NCI-H510A (cell line): ENCODE data around the gene TCTN1.
"Not testable (repeated sequence)": the region's sequence is repeated elsewhere in the genome, so short reads cannot be mapped to it uniquely, and the experiment has no call there.

Experiments
- DNase-seq: peaks from one replicate; lab custom pipeline; 2025; lab: John Stamatoyannopoulos, UW

Gene TCTN1

DNA sequence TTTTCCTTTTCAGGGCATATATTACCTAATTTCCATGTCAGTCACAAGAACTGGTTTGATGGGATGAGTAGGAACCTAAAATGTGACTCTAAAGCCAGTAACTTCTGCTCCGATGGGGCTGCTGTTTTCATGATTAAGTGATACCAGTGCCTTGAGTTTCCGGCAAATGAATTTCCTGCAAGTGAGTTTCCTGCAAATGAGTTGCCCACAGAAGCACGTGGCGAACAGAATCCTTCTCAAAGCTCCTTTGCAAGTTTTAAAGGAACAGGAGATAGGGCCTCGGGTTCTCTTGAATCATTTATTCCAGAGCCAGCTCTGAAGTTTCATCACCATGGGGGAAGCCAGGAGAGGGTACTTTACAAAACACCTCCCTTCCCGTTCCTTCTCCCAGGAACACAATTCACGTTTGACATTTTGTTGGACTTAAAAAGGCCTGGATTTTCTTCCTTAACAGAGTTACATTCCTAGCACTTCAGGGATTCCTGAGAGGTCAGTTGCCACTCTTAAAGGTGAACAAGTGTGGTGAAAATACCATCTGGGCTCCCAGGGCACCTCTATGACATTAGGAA, 28.6 kb upstream of the TCTN1 start:
- no peak for DNase-seq

DNA sequence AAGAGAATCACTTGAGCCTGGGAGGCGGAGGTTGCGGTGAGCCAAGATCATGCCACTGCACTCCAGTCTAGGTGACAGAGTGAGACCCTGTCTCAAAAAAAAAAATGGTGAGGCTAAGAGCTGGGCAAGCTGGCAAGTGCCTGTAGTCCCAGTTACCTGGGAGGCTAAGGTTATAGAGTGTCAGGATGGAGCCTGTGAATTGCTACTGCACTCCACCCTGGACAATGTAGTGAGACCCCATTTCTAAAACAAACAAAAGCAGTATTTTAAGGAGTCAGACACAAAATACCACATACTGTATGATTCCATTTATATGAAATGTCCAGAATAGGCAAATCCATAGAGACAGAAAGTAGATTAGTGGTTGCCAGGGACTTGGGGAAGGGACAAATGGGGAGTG, 26.8 kb upstream of the TCTN1 start:
- DNase-seq: not testable (repeated sequence)

DNA sequence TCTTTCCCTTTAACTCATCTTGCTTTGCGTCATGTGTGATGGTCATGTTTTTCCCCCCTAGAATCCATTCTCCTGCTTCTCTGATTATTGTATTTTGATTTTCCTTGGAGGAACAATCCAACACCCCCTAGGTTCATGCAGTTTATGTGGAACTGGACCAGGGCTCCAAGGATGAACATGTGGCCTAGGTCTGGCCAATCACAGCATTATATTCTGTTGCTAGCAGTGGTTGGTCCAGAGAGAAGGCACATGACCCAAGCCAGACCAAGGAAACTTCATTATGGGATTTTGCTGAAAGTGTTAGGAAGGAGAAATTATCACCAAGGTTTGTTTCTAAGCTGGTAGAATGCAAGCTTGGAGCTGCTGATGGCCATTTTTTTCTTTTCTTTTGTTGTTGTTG, 23.9 kb upstream of the TCTN1 start:
- no peak for DNase-seq

DNA sequence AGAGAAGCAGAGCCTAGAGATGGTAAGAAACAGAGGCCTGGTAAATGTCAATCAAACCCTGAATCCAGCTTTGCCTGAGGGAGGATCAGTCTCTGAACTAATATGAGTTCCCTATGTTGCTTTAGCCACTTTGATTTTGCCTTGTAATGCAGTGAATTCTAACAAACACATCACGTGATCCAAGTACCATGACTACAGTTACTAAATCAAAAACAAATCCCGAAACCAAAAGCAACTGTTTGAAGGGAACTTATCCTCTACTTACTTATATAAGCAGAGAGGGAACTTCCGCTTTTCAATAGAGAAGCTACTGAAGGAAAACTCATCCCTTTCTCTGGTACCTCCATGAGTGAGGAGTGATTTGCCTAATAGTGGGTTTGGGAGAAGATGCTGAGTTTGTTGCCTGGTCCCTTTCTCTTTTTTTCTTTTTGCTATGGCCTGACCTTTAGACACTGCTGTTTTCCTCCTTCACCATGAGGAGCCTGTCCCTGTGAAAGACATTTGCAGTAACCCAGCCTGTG, 23.1 kb upstream of the TCTN1 start:
- DNase-seq: no peak

DNA sequence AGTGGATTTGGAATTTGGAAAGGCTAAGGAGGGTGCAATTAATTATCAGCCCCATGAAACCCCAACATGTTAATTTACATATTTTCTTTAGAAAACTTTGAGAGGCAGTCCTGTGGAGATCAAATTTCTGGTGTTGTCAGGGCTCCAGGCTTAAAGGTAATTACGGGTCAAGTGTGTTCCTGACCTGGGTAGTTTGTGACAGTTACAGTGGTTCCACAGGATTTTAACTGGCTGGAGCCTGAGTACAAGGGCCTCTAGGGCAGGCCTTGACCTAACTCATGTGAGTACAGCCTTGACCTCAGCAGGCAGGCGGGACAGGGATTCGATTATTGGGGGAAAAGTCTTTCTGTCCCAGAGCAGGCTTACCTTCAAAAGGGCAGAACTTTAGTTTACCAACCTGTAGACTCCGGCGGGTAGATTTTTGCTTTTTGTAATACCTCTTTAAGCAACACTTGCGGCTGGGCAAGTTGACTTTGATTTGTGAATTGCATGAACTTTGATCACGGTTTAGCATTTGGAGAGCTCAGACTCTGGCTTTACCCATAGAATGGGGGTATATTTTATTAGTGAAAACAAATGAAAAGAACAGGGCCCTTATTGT, 22.4 kb upstream of the TCTN1 start:
- DNase-seq: peak; percentile 5

DNA sequence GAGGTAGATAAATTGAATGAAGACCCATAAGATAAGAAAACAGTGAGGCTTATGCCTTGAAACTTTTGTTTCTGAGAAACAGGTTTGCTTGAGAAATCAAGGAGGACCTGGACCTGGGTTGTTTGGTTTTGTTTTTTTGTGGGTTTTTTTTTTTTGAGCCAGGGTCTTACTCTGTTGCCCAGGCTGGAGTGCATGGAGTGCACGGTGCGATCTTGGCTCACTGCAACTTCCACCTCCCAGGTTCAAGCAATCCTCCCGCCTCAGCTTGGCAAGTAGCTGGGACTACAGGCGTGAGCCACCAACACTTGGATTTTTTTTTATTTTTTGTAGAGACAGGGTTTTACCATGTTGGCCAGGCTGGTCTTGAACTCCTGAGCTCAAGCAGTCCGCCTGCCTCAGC, 21.9 kb upstream of the TCTN1 start:
- DNase-seq: no peak

DNA sequence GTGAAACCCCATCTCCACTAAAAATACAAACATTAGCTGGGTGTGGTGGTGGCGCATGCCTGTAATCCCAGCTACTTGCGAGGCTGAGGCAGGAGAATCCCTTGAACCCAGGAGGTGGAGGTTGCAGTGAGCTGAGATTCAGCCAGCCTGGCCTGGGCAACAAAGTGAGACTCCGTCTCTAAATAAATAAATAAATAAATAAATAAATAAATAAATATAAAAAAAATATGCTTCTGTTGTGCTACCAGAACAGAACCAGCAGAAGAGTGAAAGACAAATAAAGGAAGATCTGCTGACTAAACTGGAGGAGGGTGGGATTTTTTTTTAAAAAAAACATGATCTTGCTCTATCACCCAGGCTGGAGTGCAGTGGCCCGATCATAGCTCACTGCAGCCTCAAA, 21.0 kb upstream of the TCTN1 start:
- DNase-seq: not testable (repeated sequence)

DNA sequence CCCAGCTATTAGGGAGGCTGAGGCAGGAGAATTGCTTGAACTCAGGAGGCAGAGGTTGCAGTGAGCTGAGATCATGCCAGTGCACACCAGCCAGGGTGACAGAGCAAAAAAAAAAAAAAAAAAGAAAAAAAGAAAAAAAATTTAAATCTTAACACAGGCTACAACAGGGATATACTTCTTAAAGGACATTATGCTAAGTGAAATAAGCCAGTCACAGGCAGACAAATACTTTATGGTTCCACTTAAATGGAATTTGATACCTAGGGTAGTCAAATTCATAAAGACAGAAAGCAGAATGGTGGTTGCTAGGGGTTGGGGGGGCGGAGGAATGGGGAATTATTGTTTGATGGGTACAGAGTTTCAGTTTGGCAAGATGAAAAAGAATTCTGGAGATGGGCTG, 16.0 kb upstream of the TCTN1 start:
- no peak for DNase-seq

DNA sequence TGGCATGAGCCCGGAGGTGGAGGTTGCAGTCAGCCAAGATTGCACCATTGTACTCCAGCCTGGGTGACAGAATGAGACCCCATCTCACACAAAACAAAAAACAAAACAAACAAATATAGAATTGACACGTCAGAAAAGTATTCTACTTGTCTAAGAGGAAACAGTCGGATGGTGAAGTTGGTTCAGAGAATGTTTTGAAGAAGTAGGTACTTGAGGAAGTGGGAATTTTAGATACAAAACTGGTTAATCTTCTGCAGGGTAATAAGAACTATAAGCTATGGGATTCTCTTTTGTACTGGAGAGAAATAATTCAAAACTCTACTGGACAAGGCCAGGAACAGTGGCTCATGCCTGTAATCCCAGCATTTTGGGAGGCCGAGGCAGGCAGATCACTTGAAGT, 14.6 kb upstream of the TCTN1 start:
- no peak for DNase-seq

DNA sequence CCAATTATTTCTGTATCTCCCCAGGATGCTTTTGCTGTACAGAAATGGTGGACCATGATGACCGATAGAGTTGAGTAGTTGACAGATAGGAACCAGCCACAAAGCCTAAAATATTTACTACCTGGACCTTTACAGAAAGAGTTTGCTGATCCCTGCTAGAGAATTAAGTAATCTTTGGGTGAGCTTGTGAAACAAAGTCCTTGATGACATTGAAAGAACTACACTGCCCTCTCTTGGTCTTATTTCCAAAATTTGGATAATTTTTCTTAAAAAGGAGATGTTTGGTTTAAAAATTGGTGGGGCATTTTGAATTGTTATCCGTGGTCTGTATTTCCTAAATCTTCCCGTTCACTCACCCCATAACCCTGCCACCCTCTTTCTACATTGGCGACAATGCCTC, 13.7 kb upstream of the TCTN1 start:
- no peak for DNase-seq

DNA sequence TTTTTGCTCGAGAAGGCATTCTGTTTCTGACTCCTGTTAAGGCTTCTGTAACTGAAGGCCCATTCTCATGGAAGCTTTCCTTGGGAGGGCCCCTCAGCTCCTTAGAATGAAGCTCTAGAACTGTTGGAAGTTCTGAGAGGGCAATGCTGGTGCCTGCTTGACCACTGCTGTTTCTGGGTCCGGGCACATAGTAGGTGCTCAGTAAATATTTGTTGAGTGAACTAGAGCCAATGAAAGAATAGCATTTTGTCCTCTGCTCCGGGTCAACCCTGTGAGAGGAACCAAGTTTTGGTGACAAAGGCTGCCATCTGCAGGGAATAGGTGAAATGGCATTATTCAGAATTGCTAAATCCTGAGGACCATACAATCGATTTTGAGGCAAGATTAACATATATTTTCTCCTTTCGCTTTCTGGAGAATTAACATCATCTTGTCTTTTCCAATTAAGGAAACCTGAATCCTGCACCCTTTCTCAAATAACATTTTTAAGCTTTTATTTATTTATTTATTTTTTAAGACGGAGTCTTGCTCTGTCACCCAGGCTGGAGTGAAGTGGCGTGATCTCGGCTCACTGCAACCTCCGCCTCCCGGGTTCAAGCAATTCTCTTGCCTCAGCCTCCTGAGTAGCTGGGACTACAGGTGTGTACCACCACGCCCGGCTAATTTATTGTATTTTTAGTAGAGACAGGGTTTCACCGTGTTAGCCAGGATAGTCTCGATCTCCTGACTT, 11.7 kb upstream of the TCTN1 start:
- peak; percentile 12 for DNase-seq

DNA sequence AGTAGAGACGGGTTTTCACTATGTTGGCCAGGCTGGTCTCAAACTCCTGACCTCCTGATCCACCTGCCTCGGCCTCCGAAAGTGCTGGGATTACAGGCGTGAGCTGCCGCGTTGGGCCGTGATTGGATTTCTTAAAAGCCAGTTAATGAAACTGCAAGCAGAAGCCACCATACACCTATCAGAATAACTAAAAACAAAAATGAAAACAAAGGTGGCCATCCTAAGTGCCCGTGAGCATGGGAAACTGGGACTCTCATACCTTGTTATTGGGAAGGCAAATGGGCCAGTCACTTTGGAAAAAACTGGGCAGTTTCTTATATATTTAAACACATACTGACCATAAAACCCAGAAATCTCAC, 7.7 kb upstream of the TCTN1 start:
- DNase-seq: no peak

DNA sequence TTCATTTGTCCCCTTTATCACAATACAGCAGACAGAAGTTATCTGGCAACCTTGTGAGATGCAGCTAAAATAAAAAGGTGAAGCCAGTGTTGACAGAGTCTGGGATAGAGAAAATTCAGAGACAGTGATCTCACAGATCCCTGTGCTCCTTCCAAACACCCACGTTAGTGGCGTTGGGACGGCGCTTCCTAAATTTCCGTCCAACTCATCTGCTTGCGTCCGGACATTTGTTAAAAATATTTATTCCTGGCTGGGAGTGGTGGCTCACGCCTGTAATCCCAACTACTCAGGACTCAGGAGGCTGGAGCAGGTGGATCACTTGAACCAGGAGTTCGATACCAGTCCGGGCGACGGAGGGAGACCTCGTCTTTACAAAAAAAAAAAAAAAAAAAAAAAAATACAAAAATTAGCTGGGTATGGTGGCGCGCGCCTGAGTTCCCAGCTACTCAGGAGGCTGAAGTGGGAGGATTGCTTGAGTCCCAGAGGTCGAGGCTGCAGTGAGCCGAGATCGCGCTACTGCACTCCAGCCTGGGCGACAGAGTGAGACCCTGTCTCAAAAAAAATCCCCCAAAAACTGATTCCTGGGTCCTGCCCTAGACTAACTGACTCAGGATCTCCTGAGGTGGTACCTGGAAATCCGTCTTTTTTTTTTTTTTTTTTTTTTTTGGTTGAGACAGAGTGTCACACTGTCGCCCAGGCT, 708 bp upstream of the TCTN1 start:
- no peak for DNase-seq

DNA sequence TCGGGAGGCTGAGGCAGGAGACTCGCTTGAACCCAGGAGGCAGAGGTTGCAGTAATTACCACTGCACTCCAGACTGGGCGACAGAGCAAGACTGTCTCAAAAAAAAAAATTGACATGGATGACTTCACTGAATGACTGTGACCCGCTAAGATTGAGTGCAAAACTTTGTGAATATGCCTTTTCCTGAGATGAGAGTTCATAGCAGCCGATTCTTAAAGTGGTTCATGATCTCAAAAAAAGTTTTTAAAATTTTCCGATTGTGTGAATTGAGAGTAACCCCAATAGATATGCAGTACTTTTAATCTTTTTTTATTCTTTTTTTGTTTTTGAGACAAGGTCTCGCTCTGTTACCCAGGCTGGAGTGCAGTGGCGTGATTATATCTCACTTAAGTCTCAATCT, 1.2 kb downstream of the TCTN1 start:
- no peak for DNase-seq

DNA sequence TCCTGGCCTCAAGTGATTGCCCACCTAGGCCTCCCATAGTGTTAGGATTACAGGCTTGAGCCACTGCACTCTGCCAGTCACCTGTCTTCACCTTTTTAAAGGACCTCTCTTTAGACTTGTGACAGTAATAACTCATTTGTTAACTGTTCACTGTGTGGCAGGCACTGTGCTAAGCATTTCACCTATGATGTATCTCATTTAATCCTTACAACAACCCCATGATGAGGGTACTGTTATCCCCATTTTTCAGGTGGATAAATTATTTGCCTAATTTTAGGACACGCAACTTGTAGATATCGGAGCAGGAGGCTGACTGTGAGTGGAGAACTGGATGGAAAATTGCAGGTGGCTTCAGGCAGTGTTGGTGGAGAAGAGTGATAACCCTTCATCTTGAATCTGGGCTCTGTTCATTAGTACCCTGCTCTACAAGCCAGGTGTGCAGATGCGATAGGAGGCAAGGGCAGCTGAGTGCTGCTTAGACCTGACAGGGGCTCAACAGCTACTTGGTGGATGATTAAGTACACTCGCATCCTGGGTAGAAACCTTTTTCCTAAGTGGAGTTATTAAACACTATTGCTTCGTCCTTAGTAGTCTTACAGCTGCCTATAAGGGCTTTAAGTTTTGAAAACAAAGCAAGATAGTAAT, 2.7 kb downstream of the TCTN1 start:
- no peak for DNase-seq

DNA sequence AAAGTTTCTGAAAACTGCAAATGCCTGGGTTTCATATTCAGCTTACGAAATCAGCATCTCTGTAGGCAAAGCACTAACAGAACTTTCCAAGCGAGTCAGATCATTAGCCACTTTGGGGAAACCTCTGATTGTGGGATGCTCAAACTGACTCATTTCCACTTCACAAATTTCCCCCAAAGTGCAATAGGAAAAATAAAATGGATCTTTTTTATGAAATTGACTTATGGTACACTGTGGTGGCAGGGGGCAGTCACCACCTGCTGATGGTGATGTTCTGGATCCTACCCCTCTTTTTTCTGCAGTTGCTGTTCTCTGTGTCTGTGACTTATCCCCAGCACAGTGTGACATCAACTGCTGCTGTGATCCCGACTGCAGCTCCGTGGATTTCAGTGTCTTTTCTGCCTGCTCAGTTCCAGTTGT, 5.6 kb downstream of the TCTN1 start:
- no peak for DNase-seq

DNA sequence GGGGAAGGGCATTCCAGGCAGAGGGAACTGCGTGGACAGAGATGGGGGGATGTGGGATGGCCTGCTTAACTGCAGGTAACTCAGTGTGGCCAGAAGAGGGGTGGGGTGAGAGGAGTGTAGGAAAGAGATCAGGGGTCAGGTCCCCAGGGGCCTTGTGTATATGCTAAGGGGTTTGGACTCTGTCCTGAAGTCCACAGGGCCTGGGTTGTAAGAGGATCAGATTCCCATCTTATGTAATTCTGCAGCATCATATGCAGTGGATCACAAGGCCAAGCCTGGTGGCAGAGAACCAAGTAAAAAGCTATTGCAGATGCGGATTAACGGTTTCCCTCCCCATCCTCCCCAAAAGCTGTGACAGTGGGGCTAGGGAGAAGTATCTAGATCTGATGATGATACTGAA, 8.7 kb downstream of the TCTN1 start:
- no peak for DNase-seq

DNA sequence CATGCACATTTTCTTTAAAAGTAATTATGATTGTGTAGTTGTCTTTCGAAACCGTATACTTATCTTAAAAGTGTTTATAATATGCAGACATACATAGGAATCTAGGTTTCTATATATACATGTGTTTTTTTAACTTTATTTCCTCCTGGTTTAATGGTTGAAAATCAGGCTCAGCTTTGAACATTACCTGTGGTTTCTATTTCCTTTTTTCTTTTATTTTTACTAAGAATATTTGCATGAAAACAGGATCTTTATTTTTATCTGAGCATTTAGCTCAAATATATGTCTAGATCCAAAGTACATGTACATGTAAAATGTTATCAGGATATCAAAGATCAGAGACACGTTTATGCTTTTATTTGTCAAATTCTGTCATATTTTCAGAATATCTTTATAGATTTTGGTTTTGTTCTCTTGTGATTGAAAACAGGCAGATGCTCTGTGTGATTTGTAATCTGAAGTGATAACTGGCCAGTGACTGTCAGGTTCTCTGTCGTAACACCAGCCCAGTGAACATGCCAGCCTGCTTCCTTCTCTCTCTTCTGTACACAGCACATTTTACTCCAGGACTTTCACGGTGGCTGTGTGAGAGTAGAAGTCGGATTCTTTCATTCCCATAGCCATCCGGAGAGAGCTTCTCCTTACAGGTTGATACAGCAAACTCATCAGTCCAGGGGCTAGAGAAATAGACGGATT, 13.7 kb downstream of the TCTN1 start:
- DNase-seq: no peak

DNA sequence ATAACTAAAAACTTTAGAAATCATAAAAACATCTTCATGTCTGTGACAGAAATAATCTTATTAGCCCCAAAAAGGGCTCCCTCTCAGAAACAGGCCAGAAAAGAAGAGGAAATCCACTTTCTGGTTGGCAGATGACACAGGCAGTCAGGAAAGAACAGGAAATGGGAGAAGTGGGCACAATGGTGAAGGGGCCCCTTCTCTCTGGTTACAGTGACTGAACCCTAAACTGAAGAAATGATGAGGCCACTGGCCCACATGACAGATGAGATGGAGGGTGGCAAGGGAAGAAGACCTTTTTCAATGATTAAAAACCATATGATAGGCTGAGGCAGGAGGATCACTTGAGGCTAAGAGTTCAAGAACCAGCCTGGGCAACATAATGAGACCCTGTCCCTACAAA, 21.1 kb downstream of the TCTN1 start:
- DNase-seq: no peak

DNA sequence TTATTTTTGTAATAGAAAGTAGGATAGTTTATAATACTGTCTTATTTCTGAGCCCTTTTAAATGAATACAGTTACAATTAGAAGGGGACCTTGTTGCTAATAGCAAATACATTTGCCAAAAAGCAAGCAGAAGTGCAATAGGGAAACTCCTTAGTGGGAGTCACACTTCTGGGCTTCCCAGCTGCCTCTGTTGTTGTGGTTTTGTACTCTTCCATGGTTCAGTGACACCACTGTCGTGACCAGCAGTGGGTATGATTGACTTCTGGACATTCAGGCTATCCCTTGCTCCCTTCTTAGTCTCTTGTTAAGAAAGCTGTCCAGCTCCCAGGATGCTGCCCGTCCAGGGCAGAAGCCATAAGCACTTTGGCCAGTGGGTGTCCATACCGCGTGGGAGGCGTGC, 22.6 kb downstream of the TCTN1 start:
- no peak for DNase-seq

DNA sequence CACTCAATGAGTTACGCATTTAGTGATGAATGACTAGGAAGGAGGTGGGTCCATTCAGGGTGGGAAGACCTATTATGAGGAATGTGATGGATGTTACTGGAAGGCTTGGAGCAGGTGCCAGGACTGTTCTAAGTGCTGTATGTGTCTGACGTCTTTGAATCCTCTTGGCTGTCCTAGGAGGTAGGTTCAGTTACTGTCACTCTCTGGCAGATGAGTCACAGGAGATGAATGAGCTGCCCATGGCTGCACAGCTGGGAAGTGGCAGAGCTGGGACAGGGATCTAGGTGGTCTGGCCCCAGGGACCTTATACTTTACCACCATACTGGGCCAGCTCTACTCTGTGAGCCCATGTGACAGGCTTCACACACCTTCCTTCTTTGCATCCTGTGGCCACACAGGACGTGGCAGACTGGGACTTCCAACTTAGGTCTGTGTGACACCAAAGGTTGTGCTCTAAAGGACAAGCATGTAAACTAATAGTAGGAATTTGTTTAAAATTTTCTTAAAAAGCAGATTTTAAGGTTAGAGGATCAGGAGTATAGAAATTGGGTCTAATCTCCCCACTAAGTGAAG, 24.0 kb downstream of the TCTN1 start:
- no peak for DNase-seq

DNA sequence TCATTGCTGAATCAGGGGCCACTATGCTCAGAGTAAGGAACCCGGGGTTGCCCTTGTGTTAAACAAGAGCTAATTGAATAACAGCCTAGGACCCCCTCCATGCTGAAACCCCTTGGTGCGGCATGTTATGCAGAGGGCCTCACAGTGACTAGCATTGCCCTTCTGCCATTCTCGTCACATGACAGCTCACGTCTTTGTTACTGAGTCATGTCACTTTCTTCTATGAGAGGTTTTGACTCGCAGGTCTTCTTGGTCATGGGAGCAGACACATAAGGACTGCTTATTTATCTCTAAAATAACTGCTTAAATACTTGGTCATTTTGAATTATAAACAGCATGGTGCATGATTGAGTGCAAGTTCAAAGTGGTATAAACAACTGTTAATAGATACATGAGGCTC, 24.9 kb downstream of the TCTN1 start:
- DNase-seq: no peak
